ENCODE measurements around the gene RRAS2.

Gene RRAS2

DNA sequence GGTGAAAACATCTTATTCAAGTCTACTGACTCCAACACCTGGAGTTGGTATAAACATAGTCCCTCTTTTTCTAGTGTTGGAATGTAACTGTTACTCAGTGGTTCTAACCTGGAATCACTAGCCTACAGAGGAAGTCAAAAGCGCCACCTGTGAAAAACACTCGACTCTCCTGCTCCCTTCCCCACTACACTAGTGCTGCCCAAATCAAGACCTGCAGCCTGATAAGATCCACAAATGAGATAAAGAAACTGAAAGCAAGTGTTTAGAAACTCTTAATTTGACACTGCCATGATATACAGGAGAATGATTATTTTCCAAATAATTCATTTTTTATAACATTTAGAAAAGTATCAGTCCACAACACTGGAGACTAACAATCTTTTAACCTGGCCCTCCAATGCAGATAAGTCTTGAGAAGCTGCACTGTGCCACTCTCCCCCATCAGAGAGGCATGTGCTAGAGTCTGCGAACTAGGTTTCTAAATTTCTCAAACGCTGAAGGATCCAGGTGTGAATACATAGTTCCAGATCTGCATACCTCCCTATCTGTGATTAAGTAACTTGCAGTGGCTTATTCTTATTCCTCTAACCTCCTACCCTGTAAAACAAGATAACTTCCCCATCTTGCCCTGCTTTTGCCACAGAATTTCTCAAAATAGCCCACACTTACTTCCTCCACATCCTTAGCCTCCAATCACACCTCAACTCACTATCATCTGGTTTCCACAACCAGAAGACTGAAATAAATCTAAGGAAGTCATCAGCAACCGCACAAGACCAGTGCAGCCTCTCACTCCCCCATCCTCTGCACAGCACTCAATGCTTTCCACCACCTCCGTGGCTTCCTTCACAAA is 88.1 kb downstream of the RRAS2 start:
- no peak overlapping the region for H3K4me3 ChIP-seq (ENCODE audit: low read depth, low read length)
- DNase-seq (ENCODE audit: low read depth) = peak; percentile 22
- TF ChIP-seq, protein P1, sequence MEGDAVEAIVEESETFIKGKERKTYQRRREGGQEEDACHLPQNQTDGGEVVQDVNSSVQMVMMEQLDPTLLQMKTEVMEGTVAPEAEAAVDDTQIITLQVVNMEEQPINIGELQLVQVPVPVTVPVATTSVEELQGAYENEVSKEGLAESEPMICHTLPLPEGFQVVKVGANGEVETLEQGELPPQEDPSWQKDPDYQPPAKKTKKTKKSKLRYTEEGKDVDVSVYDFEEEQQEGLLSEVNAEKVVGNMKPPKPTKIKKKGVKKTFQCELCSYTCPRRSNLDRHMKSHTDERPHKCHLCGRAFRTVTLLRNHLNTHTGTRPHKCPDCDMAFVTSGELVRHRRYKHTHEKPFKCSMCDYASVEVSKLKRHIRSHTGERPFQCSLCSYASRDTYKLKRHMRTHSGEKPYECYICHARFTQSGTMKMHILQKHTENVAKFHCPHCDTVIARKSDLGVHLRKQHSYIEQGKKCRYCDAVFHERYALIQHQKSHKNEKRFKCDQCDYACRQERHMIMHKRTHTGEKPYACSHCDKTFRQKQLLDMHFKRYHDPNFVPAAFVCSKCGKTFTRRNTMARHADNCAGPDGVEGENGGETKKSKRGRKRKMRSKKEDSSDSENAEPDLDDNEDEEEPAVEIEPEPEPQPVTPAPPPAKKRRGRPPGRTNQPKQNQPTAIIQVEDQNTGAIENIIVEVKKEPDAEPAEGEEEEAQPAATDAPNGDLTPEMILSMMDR (IDR thresholded peaks at IDR 0.05; ENCODE audit: low read depth, low read length, missing control alignments) = no peak

DNA sequence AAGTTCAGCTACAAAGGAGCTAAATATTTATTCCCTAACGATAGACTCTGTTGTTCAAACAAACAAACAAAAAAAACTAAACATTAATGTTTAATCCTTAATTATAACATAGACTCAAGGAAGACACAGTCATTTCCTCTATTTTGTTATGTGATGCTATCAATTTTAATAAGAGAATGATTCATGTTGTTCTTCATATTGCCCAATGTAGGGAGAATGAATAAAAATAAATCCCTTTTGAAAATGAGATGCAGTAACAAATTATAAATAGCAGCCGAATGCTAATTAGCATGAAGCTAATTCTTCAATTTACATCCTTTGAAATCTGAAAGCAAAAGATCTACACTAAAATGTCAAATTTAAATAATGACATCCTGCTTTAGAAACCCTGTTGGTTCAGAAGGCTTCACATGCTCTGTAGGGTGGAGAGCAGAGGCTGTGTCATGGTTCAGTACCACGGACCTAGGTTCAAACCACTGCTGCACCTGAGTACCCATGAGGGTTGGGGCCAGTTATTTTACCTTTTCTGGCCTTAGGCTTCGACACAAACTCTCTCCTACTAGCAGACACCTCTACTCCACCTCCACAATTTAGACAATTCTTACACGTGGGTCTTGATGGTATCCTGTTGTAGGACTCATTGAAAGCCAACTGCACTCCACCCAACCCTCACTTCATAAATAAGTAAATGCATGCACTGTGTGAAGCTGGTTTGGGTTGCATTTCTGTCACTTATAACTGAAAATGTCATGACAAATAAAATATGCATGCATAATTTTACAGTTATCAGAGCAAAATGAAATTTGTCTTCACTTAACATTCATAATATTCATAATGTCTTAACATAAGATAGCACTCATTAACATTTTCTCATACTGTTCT is 89.0 kb downstream of the RRAS2 start:
- no peak overlapping the region for H3K4me3 ChIP-seq (ENCODE audit: low read depth, low read length)
- TF ChIP-seq, protein P1 (IDR thresholded peaks at IDR 0.05; ENCODE audit: low read depth, low read length, missing control alignments) = no peak
- DNase-seq (ENCODE audit: low read depth) = no peak

DNA sequence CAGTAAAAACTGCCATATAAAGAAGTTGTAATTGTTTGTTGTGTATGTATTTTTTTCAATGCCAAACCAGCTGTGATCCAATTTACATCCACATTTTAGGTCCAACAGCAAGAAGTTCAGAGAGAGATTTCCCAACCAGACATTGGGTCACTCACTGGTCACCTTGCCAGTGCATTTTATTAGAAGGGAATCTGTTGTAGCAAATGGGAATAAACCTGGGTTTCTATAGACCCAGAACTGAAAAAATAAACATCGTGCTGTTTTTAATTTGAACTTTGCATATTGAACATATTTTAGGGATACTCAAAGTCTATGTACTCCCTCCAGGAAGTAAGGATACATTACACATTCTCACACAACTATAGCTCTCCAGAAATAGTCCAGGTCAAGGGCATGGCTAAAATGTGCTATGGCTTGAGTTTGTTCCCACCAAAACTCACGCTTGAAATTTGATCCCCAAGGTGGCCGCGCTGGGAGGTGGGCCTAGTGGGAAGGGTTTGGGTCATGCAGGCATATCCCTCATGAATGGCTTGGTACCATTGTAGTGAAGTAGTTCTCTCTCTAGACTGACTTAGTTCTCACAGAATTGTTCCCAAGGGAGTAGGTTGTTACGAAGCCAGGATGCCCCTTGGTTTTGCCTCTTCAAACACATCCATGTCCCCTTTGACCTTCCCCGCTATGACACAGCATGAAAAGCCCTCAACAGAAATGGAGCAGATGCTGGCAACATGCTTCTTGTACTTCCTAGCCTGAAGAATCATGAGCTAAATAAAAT is 90.9 kb downstream of the RRAS2 start:
- TF ChIP-seq, protein P1 (IDR thresholded peaks at IDR 0.05; ENCODE audit: low read depth, low read length, missing control alignments) = no peak
- no peak overlapping the region for H3K4me3 ChIP-seq (ENCODE audit: low read depth, low read length)
- no peak for DNase-seq (ENCODE audit: low read depth)

DNA sequence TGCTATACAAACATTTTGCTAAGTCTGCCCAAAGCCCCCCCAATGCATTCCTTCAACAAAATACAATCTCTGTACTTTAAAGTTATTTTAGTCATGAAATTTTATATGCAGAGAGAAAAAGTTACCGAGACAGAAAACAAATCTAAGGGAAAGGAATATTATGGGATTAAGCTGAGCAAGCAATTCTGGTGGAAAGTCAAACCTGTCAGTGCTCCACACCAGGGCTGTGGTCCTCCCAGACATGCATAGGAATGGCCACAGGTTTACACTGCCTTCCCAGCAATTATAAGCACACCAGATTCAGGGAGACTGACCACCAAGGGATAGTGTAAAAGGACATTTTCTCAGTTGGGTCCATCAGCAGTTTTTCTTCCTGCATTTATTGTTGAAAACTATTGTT is 92.4 kb downstream of the RRAS2 start:
- H3K4me3 ChIP-seq (ENCODE audit: low read depth, low read length) = no peak overlapping the region
- no peak for DNase-seq (ENCODE audit: low read depth)
- TF ChIP-seq, protein P1 (IDR thresholded peaks at IDR 0.05; ENCODE audit: low read depth, low read length, missing control alignments) = no peak

DNA sequence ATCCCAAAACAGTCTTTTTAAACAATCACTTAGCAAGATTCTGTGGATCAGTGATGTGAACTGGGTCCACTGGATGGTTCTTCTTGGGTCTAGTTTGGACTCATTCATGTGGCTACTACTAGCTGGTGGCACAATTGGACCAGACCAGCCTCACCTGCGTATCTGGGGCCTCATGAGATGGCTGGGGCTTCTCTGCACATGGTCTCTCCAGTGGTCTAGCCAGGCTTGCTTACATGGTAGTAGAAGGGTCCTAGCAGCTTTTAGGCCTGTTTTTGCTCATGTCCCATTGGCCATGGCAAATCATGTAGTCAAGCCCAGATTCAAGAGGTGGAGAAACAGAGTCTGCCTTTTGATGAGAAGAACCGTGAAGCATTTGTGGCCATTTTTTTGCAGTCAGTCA is 94.0 kb downstream of the RRAS2 start:
- no peak for DNase-seq (ENCODE audit: low read depth)

DNA sequence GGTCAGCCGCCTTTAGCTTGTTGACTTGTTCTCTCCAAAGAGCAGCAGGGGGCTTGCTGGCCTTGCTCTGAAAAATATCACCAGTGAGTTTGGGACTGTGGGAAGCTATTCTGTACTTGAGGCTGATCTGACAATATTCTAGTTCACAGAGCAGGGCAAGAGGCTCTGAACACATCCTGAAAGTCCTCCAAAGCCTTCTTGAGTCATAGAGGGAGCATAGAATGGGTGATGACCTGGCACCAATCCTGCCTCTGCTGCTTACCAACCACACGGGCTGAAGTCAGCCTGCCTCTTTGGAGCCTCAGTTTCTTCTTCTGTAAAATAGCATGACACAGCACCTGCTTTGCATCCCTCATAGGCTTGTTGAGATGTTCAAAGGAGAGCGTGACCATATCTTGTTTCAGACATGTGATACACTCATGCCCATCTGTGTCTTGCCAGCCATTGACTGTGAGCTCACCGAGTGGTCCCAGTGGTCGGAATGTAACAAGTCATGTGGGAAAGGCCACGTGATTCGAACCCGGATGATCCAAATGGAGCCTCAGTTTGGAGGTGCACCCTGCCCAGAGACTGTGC is 96.6 kb downstream of the RRAS2 start:
- no peak for DNase-seq (ENCODE audit: low read depth)
- TF ChIP-seq, protein P1 (IDR thresholded peaks at IDR 0.05; ENCODE audit: low read depth, low read length, missing control alignments) = no peak
- no peak overlapping the region for H3K4me3 ChIP-seq (ENCODE audit: low read depth, low read length)

More for the DNA sequence above, 94.0 kb downstream of the RRAS2 start:
- no peak overlapping the region for H3K4me3 ChIP-seq (ENCODE audit: low read depth, low read length)
- TF ChIP-seq, protein P1 (IDR thresholded peaks at IDR 0.05; ENCODE audit: low read depth, low read length, missing control alignments) = no peak

Measured in GM12864 (cell line).